Measurements from ENCODE around the gene IQSEC1. TPM values are rescaled to one million over a fixed set of nuclear protein-coding genes. Genes with fewer than 3 reads are reported as not detected.

Gene IQSEC1
- total and polyA plus RNA-seq, 9 of the 15 experiments (the other 6 are each of a cell fraction or from before 2014, with no cell fraction given): 0.56 to 39.0 (median 6.8) TPM

- TF ChIP-seq FOXJ2 (tag; IDR thresholded peaks at IDR 0.05): no peak
- TF ChIP-seq ZNF3 (CRISPR knock-in tag; IDR thresholded peaks at IDR 0.05): no peak
- TF ChIP-seq KDM2B (CRISPR knock-in tag; IDR thresholded peaks at IDR 0.05): no peak
- TF ChIP-seq NONO (IDR thresholded peaks at IDR 0.05; ENCODE audit: low read depth in 2 of 2, low read length in 1 of 2): peak in 1 of 2 experiments; percentile 86; a peak in 2 of 4 replicates
- TF ChIP-seq ZBTB34 (CRISPR knock-in tag; IDR thresholded peaks at IDR 0.05): no peak
- TF ChIP-seq, protein P1, sequence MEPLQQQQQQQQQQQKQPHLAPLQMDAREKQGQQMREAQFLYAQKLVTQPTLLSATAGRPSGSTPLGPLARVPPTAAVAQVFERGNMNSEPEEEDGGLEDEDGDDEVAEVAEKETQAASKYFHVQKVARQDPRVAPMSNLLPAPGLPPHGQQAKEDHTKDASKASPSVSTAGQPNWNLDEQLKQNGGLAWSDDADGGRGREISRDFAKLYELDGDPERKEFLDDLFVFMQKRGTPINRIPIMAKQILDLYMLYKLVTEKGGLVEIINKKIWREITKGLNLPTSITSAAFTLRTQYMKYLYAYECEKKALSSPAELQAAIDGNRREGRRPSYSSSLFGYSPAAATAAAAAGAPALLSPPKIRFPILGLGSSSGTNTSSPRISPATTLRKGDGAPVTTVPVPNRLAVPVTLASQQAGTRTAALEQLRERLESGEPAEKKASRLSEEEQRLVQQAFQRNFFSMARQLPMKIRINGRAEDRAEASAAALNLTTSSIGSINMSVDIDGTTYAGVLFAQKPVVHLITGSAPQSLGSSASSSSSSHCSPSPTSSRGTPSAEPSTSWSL (CRISPR knock-in tag; IDR thresholded peaks at IDR 0.05; ENCODE audit: borderline replicate concordance): no peak
- TF ChIP-seq TBL1XR1 (IDR thresholded peaks at IDR 0.05; ENCODE audit: low read length in 2 of 2): no peak
- no peak for TF ChIP-seq GATAD2B (IDR thresholded peaks at IDR 0.05; ENCODE audit: borderline replicate concordance)
- no peak; the same call in 1 of the 2 replicates for TF ChIP-seq ETV1 (tag; conservative IDR thresholded peaks at IDR 0.05; ENCODE audit: low read depth)
- no peak for TF ChIP-seq FOS (IDR thresholded peaks at IDR 0.05; ENCODE audit: extremely low read depth, insufficient read length)
- TF ChIP-seq MNT (conservative IDR thresholded peaks at IDR 0.05): 0 out of 4 replicates have a peak, but pooled peaks of 1 of the 2 experiments have one; percentile 19
- TF ChIP-seq KLF6 (CRISPR knock-in tag; IDR thresholded peaks at IDR 0.05; ENCODE audit: borderline replicate concordance): no peak
- TF ChIP-seq ZNF143 (CRISPR knock-in tag; IDR thresholded peaks at IDR 0.05): no peak
- no peak for TF ChIP-seq NCOA1 (IDR thresholded peaks at IDR 0.05; ENCODE audit: low read depth)
- no peak for TF ChIP-seq ZSCAN29 (IDR thresholded peaks at IDR 0.05)
- TF ChIP-seq ZBTB26 (CRISPR knock-in tag; IDR thresholded peaks at IDR 0.05): peak; percentile 88
- TF ChIP-seq, protein P2, sequence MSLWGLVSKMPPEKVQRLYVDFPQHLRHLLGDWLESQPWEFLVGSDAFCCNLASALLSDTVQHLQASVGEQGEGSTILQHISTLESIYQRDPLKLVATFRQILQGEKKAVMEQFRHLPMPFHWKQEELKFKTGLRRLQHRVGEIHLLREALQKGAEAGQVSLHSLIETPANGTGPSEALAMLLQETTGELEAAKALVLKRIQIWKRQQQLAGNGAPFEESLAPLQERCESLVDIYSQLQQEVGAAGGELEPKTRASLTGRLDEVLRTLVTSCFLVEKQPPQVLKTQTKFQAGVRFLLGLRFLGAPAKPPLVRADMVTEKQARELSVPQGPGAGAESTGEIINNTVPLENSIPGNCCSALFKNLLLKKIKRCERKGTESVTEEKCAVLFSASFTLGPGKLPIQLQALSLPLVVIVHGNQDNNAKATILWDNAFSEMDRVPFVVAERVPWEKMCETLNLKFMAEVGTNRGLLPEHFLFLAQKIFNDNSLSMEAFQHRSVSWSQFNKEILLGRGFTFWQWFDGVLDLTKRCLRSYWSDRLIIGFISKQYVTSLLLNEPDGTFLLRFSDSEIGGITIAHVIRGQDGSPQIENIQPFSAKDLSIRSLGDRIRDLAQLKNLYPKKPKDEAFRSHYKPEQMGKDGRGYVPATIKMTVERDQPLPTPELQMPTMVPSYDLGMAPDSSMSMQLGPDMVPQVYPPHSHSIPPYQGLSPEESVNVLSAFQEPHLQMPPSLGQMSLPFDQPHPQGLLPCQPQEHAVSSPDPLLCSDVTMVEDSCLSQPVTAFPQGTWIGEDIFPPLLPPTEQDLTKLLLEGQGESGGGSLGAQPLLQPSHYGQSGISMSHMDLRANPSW (CRISPR knock-in tag; IDR thresholded peaks at IDR 0.05): no peak
- no peak for TF ChIP-seq NR3C1 (CRISPR knock-in tag; IDR thresholded peaks at IDR 0.05)
Observed at GRCh38 chr3:13002398-13003124, 70.7 kb downstream of the IQSEC1 start (continued).
